NCI-H510A (cell line): ENCODE measurements around the gene BHLHA9.
"Not testable (repeated sequence)": the region's sequence is repeated elsewhere in the genome, so short reads cannot be mapped to it uniquely, and the experiment has no call there.

ENCODE experiments used
- DNase-seq: peaks from one replicate; lab custom pipeline; 2025; lab: John Stamatoyannopoulos, UW

BHLHA9 gene

DNA sequence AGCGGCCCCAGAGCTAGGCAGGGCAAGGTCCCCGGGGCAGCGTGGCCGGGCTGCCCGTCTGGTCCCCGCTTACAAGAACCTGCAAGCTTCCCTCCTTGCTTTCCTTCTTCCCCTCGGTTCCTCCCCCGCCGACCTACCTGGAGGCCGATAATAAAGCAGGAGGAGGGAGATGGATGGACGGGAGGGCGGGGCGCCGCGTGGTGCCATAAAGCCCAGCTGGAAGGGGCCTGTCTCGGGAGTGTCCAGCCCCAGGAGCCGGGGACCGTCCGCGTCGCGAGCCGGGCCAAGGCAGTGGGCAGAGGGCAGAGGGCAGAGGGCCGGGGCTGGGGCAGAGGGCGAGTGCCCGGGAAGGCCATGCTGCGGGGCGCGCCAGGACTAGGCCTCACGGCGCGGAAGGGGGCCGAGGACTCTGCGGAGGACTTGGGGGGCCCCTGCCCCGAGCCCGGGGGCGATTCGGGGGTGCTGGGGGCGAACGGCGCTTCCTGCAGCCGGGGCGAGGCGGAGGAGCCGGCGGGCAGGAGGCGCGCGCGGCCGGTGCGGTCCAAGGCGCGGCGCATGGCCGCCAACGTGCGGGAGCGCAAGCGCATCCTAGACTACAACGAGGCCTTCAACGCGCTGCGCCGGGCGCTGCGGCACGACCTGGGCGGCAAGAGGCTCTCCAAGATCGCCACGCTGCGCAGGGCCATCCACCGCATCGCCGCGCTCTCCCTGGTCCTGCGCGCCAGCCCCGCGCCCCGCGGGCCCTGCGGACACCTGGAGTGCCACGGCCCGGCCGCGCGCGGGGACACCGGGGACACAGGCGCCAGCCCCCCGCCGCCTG, at the start of gene BHLHA9:
TSS of gene BHLHA9 (plus strand) at position 235 of the 820 bp plus-strand sequence. CDS start at position 355, 120 bp downstream.
- no peak for DNase-seq

DNA sequence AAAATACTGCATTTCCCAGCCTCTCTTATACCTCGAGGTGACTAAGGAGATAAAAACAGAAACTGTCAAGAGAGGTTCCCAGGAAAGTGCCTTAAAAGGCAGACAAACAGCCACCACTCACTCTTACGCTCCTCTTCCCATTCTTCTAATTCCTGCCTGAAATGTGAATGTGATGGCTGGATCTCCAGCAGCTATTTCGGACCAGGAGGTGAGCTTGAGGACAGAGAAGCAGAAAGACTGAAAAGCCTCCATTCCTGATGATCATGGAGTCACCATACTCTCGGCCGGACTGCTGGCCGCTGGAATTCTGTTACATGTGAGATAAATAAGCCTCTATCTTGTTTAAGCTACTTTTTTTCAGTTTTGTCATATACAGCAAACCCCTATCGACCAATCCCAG, 49.0 kb upstream of the BHLHA9 start:
- DNase-seq: no peak

DNA sequence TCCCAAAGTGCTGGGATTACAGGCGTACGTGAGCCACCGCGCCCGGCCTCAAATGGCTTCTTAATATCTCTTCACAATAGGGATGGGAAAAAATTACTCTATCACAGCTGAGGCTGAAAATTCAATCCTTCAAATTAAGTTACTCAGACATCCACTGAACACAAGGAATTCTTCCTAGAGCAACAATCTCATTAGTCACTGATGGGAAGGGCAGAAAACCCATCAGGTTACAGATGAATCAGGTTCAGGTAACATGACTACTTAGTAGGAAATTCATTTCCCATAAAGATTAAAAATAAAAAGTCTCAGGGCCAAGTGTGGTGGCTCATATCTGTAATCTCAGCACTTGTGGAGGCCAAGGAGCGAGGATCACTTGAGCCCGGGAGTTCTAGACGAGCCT, 47.9 kb upstream of the BHLHA9 start:
- DNase-seq: no peak

DNA sequence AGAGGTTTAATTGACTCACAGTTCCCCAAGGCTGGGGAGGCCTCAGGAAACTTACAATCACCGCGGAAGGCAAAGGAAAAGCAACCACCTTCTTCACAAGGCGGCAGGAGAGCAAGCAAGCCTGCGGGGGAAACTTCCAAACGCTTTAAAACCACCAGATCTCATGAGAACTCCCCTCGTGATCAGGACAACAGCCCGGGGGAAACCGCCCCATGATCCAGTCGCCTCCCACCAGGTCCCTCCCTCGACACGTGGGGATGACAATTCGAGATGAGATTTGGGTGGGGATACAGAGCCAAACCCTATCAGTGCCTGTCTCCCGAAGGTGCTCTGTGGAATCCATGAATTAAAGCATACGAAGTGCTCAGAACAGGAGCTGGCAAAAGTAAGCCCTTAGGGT, 46.6 kb upstream of the BHLHA9 start:
- DNase-seq: no peak

DNA sequence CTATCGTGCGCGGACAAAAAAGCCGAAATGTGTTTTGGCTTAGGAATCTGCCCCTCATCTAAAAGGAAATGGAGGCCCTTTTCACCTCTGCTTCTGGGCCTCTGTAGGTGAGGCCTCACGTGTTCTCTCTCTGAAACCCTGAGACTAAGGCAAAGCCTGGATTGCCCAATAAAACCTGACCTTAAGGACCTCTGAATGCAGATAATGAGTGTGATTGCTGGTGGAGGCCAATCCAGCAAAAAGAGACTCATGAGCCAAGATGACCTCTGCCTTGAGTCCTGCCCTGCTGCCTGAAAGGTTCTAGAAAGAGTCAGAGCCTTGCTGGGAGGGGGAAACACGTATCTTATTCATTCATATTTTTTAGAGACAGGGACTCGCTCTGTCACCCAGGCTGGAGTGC, 45.9 kb upstream of the BHLHA9 start:
- no peak for DNase-seq

DNA sequence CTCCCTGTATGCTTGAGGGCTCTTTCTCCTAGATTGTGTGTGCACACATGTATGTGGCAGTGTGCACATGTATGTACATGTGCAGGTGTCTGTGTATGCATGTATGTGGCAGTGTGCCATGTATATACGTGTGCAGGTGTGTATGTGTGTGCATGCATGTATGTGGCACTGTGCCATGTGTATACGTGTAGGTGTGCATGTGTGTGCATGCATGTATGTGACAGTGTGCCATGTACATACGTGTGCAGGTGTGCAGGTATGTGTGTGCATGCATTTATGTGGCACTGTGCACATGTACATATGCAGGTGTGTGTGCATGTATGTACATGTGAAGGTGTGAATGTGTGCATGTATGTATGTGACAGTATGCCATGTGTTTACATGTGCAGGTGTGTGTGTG, 43.9 kb upstream of the BHLHA9 start:
- no peak for DNase-seq

DNA sequence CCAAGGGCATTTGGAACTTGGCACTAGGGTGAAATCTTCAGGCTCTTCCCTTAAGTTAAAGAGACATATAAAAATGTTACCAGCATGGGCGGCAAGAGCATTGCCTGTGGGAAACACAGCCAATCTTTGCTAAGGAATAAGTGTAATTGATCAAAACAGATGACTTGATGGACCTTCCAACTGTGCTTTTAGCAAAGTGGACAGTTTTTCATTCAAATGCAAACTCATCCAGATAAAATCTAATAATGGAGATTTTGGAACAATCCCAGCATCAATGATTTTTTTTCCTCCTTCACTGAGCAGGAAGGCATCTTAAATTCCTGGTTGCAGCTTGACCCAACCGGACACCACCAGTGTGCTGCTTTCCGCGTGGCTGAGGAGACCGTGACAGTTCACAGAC, 42.9 kb upstream of the BHLHA9 start:
- no peak for DNase-seq

DNA sequence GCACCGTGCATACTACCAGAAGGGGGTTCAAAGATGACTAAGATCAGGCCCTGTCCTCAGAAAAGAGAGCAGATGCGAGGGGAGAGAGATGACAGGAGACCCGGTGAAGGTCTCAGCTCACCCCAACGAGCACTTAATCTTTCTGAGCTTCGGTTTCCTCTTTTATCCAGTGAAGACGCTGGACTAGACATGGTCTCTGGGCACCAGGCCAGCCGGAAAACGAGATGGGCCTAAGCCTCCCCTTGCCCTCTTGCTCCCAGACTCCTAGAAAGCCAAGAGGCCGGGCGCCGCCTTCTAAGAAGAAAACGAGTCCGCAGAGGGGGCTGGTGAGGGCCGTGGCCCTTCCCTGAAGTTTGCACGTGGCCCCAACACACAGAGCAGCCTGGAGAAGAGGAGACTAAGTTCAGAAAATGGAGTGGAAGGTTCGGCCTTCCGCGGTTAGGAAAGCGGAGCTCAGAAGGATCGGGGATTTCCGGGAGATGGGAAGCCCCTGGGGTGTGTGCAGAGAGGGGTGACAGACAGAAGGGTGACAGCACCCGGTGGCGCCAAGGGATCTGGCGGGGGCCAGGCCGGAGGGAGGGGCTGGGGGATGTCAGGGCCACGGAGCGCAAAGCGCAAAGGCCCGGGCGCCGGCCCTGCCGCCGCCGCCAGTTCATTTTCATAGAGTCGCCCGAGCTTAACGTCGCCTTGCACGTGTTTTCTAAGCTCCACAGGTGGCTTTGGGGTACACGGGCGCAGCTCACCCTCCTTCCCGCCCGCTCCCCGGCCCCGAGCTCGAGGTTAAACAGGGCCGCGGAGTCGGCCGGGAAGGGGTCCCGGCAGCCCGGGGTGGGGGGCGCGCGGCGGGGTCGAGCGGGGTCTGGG, 42.1 kb upstream of the BHLHA9 start:
- no peak for DNase-seq

DNA sequence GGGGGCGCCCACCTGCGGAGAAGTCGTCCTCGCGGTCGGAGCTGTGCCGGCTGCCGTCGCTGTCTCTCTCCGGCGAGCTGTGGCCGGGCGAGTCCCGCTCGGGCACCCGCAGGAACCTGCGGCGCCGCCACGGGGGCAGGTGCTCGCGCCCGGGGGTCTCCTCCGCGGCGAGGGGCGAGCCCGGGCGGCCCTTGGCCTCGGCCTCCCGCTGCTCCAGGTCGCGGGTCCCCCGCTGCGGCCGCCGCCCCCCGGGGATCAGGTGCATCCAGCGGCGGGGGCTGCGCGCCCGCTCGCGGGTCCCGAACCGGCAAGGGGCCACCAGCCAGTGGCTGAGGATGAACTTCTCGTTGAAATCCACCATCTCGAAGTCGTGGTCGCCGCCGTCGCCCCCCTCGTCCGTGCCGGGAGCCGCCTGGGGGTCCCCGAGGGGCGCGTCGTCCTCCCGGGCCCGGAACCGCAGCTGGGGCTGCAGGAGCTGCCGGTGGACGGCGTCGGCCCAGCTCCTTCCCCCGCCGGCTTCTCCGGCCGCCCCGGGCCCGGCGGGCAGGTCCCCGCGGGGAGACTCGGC, 41.4 kb upstream of the BHLHA9 start:
- DNase-seq: no peak

DNA sequence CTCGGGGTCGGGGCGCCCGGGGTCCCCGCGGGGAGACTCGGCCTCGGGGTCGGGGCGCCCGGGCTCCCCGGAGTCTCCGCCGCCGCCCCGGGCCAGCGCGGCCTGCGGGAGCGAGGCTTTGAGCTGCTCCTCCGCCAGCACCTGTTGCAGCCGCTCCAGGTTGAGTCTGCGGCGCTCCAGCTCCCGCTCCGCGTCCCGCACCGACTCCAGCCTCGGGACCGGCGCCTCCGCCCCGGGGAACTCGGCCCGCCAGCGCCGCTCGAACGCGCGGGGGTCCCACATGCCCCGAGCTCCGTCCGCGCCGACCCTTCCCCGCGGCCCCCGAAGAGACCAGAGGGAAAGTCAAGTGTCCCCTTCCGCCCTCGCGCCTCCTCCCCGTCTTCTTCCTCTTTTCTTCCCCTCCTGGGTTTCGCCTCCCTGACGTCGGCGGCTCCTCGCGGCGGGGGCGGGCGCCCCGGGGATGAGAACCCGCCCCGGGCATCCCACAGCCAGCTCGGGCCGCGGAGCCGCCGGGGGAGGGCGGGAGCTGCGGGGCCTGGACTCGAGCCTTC, 40.8 kb upstream of the BHLHA9 start:
- DNase-seq: no peak

DNA sequence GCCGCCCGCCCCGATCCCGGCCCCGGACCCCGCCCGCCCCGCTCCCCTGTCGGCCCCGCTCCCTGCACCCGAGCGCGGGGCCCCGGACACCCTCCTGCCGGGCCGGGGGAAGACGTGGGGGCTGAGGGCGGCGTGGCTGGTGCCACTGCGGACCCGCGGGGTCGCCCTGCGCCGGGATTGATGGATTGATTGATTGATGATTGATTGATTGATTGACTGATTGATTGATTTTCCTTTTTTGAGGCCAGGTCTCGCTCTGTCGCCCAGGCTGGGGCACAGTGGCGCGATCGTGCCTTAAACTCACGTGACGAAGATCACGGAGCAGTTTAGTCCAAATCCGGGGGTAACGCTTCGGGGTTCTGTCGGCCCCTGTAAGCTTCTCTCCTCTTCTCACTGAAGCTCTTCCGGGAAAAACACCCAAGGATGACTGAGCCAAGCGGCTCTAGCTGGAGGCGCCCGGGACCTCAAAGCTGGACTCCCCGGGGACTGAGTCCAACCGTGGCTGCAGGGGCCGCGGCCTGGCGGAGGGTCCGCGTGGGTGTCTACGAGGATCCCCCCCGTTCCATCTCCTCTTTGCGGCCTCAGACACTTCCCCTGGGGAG, 40.2 kb upstream of the BHLHA9 start:
- DNase-seq: no peak

DNA sequence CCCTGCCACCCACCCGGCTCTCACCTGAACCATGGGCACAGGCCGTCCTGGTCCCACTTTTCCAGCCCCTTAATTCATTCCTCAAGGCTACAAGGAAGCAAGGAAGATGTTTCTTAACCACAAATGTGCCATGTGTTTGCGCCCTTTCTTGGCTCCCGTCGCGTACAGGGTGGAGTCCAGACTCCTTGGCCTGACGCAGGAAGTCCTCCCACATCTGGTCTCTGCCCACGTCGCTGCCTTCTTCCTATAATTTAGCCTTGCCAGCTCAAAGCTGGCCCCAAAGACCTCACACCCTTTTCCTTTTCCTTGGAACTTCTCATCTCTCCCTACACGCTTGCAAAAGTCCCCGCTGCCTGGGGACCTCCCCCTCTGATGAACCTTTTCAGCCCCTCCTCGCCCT, 38.8 kb upstream of the BHLHA9 start:
- no peak for DNase-seq

DNA sequence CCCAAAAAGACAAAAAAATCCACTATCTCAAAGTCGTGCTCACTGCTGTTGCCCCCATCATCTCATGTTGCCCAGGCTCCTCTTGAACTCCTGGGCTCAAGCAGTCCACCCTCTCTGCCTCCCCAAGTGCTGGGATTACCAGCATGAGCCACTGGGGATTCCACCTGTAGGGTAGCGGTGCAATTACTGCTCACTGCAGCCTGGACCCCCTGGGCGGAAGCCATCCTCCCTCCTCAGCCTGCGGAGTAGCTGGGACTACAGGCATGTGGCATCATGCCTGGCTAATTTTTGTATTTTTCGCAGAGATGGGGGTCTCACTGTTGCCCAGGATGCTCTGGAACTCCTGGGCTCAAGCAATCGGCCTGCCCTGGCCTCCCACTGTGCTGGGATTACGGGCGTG, 37.9 kb upstream of the BHLHA9 start:
- DNase-seq: no peak

DNA sequence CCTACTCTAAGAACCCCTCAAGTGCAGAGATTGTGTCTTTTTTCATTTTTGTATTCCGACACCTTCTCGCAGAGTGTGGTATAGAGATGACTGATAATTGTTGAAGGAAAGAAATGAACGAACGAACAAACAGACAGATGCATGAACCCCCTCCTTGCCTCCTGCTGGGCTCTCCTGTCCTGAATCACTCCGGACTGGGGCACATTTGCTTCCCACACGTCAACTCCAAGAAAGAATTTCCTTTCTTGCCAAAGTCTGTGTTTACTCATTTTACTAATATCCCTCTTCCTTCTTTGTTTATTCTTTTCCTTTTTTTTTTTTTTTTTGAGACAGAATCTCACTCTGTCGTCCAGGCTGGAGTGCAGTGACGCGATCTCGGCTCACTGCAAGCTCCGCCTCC, 37.5 kb upstream of the BHLHA9 start:
- no peak for DNase-seq

DNA sequence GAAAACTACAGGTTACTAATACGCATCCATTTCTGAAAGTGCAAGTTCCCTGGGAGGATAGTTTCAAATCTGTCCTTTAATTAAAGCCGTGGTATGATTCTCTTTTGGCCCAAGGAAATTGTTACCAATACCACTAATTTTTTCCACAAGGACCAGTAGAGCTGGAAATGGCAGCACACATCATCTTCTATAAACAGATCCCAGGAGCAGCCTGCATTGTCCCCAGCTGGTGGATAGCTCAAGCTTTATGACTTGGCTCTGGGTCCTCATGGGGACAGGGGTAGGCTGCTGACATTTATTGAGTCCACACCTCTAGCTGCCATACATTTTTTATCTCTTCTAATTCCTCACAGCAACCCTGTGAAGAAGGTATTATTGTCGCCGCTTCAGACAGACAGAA, 35.8 kb upstream of the BHLHA9 start:
- no peak for DNase-seq

DNA sequence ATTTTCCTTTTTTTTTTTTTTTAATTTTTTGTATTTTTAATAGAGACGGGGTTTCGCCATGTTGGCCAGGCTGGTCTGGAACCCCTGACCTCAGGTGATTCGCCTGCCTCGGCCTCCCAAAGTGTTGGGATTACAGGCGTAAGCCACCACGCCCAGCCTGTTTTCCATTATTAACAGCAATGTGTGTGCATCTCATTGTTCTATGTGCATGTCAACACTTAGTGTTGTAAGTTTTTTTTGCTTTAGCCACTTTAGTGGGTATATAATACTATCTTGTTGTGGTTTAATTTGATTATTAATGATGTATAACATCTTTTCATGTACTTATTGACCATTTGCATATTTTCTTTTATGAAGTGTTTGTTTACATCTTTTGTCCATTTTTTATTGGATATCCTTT, 32.8 kb upstream of the BHLHA9 start:
- no peak for DNase-seq

DNA sequence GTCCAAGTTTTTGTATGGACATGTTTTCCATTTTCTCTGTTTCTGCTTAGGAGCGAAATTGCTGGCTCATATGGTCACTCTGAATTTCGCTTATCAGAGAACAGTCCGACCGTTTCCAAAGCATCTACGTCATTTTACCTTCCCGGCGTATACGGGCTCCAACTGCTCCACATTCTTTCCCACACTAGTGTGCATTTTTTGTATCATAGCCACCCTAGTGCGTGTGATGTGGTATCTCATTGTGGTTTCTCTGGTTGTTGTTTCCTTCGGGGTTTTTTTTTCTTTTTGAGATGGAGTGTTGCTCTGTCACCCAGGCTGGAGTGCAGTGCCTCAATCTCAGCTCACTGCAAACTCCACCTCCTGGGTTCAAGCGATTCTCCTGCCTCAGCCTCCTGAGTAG, 31.0 kb upstream of the BHLHA9 start:
- no peak for DNase-seq

DNA sequence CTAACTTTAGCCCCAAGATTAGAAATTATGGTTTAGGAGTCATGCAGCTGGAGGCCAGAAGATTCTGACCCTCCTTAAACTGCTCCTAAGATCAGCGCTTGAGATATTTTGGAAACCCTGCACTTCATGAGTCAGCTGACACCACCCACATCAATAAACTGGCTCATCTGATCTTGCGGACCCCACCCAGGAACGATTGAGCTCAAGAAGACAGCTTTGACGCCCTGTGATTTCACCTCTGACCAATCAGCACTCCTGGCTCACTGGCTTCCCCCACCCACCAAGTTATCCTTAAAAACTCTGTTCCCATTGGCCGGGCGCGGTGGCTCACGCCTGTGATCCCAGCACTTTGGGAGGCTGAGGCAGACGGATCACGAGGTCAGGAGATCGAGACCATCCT, 29.8 kb upstream of the BHLHA9 start:
- DNase-seq: not testable (repeated sequence)

DNA sequence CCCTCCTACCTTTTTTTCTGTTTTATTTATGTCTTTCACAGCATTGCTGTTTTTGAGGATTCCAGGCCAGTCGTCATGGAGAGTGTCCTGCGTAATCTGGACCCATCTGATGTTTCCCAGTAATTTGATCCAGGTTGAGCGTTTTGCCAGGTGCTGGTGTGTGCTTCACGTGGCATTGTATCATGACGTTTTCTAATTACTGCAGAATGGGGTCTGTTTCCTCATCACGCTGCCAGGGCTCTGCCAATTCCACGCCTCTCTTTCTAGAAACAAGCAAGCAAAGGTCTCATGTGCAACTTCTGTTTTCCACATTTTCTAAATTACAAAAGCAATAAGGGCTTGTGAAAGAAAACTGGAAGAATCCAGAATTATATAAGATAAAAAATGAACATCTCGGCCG, 28.3 kb upstream of the BHLHA9 start:
- DNase-seq: no peak

DNA sequence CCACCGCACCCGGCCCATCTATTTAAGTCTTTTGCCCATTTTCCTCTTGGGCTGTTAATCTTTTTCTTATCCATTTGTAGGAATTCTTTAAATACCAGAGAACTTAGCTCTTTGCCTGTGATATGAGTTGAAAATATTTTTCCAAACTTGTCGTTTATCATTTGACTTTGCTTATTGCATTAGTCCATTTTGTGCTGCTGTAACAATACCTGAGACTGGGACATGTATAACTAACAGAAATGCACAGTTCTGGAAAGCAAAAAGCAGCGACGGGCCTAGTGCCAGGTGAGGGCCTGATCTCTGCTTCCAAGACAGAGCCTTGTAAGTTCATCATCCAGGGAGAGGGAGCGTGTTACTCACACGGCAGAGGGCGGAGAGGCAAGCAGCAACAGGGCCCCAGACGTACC, 25.6 kb upstream of the BHLHA9 start:
- no peak for DNase-seq

DNA sequence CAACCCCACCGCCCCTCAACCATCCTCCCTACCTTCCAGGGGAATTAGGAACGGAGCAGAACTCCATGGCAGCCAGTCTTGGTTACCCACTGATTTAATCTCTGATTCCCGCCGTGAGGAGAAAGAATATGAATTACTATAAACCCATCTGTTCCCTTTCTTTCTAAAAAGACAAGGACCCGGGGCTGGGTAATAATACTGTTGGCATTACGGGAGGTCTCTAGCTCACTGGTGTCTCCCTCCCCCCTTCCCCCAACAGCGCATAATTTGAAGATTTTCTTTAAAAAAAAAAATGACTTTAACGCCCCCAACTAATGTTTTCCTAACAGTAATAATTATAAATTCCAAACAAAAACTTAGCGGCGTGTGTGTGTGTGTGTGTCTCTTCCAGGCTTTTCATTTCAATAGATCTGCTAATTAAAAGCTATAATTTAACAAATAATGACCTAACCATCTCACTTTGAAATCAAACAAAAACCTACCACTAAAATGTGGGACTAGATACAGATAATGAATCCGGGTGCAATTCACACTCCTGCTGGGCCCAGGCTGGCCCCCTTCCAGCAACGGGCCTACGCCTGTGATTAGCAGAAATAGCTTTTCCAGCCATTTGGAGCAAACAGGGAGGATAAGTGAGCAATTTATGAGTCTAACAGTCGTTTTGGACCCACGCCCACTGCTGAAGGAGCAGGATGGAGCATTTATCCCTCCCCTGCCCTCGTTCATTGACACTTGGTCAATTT, 18.2 kb upstream of the BHLHA9 start:
- DNase-seq: no peak

DNA sequence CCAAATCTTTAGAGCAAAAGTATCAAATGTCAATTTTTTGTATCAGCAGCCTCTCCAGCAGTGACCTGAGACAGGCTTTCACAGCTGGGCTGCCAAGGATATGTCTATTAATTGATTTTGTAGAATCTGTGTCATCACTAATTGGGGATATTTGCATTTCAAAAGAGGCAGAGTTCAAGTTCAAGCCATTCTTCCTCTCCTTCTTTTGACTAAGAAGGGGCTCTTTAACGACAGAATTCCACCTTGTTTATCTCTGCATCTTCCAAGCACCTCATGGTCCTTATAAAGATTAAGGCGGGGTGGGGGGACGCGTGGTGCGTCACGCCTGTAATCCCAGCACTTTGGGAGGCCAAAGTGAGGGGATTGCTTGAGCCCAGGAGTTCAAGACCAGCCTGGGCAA, 15.2 kb upstream of the BHLHA9 start:
- no peak for DNase-seq
